A549 (cell line): ENCODE measurements around the gene MAP2K1. TPM values are rescaled to one million over a fixed set of nuclear protein-coding genes. Genes with fewer than 3 reads are reported as not detected.

Experiments used
- ATAC-seq, 2 experiments: fragments of 200-7000 bp in 1 of 2; fragments of >200 bp in 1 of 2; cut with Nextera tagmentation in 1 of 2; cut with Tn5 transposase in 1 of 2; 3 replicates each; pipeline versions ENCODE4 v1.8.0 to v1.9.1; 2018 to 2020; ENCODE audit warnings: mild to moderate bottlenecking in 1 of 2, moderate library complexity in 1 of 2
- CTCF ChIA-PET: fragments of 300-600 bp; sonication (Branson Sonifier 250); formaldehyde crosslinking; extraction: SDS; loops from one replicate; lab custom pipeline; 2021; ENCODE audit warnings: antibody characterized with exemption, inconsistent platforms; lab: Yijun Ruan, JAX
- POLR2A ChIA-PET: fragments of 350-600 bp; formaldehyde crosslinking; extraction: SDS; loops from one replicate; lab custom pipeline; 2021; ENCODE audit warnings: antibody characterized with exemption, inconsistent platforms; lab: Yijun Ruan, JAX
- DNase-seq, 2 experiments: peaks; one replicate each; pipeline versions ENCODE4 v3.0.0 to v3.0.0-alpha.2; 2011 to 2016; ENCODE audit warnings: low read depth in 1 of 2, low spot score in 1 of 2
- FAIRE-seq: peaks from 2 replicates; lab custom pipeline; 2011; peaks lifted over from hg19 to GRCh38; lab: Jason Lieb, UNC
- H3K27ac ChIP-seq, 2 experiments: fragments of >200 bp; sonication (Bioruptor Twin); formaldehyde crosslinking; 3 replicates each; pipeline ENCODE4 v1.5.1; 2016 to 2017
- H3K4me1 ChIP-seq: fragments of >200 bp; sonication (Bioruptor Twin); formaldehyde crosslinking; 3 replicates; pipeline ENCODE4 v1.6.1; 2016
- H3K4me2 ChIP-seq: fragments of >200 bp; sonication (Bioruptor Twin); formaldehyde crosslinking; 3 replicates; pipeline ENCODE4 v1.6.1; 2016
- H3K4me3 ChIP-seq: fragments of >200 bp; sonication (Bioruptor Twin); formaldehyde crosslinking; 3 replicates; pipeline ENCODE4 v1.5.1; 2016
- H3K9me3 ChIP-seq: fragments of >200 bp; sonication (Bioruptor Twin); formaldehyde crosslinking; 3 replicates; pipeline ENCODE4 v1.6.1; 2016
- CBX8 ChIP-seq: fragments of 200-600 bp; sonication (generic); IDR thresholded peaks from 2 replicates; pipeline ENCODE4 v1.6.1; 2016
- CHD4 ChIP-seq: fragments of 200-600 bp; sonication (generic); IDR thresholded peaks from 2 replicates; pipeline ENCODE4 v1.6.1; 2016; ENCODE audit warnings: antibody characterized with exemption, mild to moderate bottlenecking, borderline replicate concordance
- EHF ChIP-seq: fragments of 250-450 bp; sonication (Bioruptor Pico); IDR thresholded peaks from 2 replicates; pipeline ENCODE4 v1.5.0; 2020; ENCODE audit warnings: mild to moderate bottlenecking
- EHMT2 ChIP-seq: fragments of 200-600 bp; sonication (generic); IDR thresholded peaks from 2 replicates; pipeline ENCODE4 v1.6.1; 2016; ENCODE audit warnings: antibody characterized with exemption, low read depth, mild to moderate bottlenecking, moderate library complexity
- ESRRA ChIP-seq: fragments of 150-350 bp; IDR thresholded peaks from 2 replicates; pipeline ENCODE4 v1.6.1; 2014; ENCODE audit warnings: mild to moderate bottlenecking, low read length, borderline replicate concordance
- FOSB ChIP-seq: fragments of 250-450 bp; sonication (Bioruptor Pico); IDR thresholded peaks from 2 replicates; pipeline ENCODE4 v1.5.0; 2020; ENCODE audit warnings: mild to moderate bottlenecking, moderate library complexity
- FOSL2 ChIP-seq, 2 experiments: fragments of 450-650 bp in 1 of 2; fragments of >200 bp in 1 of 2; sonication (Bioruptor Twin) in 1 of 2; formaldehyde crosslinking; IDR thresholded peaks; 2 replicates each; pipeline versions ENCODE4 v1.5.0 to v1.6.1; 2016 to 2020; ENCODE audit warnings: mild to moderate bottlenecking in 1 of 2, moderate library complexity in 1 of 2
- GATA3 ChIP-seq: IDR thresholded peaks from 2 replicates; pipeline ENCODE4 v1.6.1; 2012; ENCODE audit warnings: borderline replicate concordance
- HDAC2 ChIP-seq: fragments of 200-600 bp; sonication (generic); IDR thresholded peaks from 2 replicates; pipeline ENCODE4 v1.6.1; 2016
- HEYL ChIP-seq: fragments of 250-450 bp; sonication (Bioruptor Pico); IDR thresholded peaks from 2 replicates; pipeline ENCODE4 v1.8.0; 2021; ENCODE audit warnings: mild to moderate bottlenecking, moderate library complexity
- HOXA7 ChIP-seq: fragments of 250-450 bp; sonication (Bioruptor Pico); IDR thresholded peaks from 2 replicates; pipeline ENCODE4 v1.5.0; 2020; ENCODE audit warnings: mild to moderate bottlenecking, moderate library complexity
- HOXB13 ChIP-seq: fragments of 250-450 bp; sonication (Bioruptor Pico); IDR thresholded peaks from 2 replicates; pipeline ENCODE4 v1.5.0; 2020; ENCODE audit warnings: low read depth, mild to moderate bottlenecking, moderate library complexity
- JUN ChIP-seq, 2 experiments: fragments of >200 bp; sonication (Bioruptor Twin); formaldehyde crosslinking; IDR thresholded peaks; 2 replicates in 1 of 2; 3 replicates in 1 of 2; pipeline ENCODE4 v1.6.1; 2016 to 2017
- MAZ ChIP-seq: fragments of 150-350 bp; IDR thresholded peaks from 2 replicates; pipeline ENCODE4 v1.6.1; 2014; ENCODE audit warnings: antibody characterized with exemption, low read depth, low read length, borderline replicate concordance
- MYC ChIP-seq: IDR thresholded peaks from 2 replicates; pipeline ENCODE4 v1.6.1; 2012; ENCODE audit warnings: mild to moderate bottlenecking, inconsistent platforms, low read length, improper control_type of control experiment, borderline replicate concordance
- NFE2L2 ChIP-seq: fragments of 150-350 bp; conservative IDR thresholded peaks from 2 replicates; pipeline ENCODE4 v1.6.1; 2014; ENCODE audit warnings: low read length
- POLR2AphosphoS2 ChIP-seq: conservative IDR thresholded peaks from 2 replicates; pipeline ENCODE4 v1.6.1; 2012; ENCODE audit warnings: low read length, improper control_type of control experiment, inconsistent platforms
- RAD21 ChIP-seq, 2 experiments: fragments of >200 bp in 1 of 2; sonication (Bioruptor Twin) in 1 of 2; formaldehyde crosslinking in 1 of 2; IDR thresholded peaks in 1 of 2; conservative IDR thresholded peaks in 1 of 2; 2 replicates in 1 of 2; 3 replicates in 1 of 2; pipeline ENCODE4 v1.6.1; 2012 to 2018; ENCODE audit warnings: inconsistent platforms in 1 of 2
- RARB ChIP-seq: fragments of 250-450 bp; sonication (Bioruptor Pico); IDR thresholded peaks from 2 replicates; pipeline ENCODE4 v1.8.0; 2021; ENCODE audit warnings: mild to moderate bottlenecking, moderate library complexity
- SMC3 ChIP-seq: fragments of >200 bp; sonication (Bioruptor Twin); formaldehyde crosslinking; IDR thresholded peaks from 3 replicates; pipeline ENCODE4 v1.6.1; 2018; ENCODE audit warnings: inconsistent platforms
- SREBF2 ChIP-seq: fragments of 450-650 bp; IDR thresholded peaks from 2 replicates; pipeline ENCODE4 v1.6.1; 2014; ENCODE audit warnings: mild to moderate bottlenecking, moderate library complexity
- TP53 ChIP-seq: fragments of 250-450 bp; sonication (Bioruptor Pico); IDR thresholded peaks from 2 replicates; pipeline ENCODE4 v1.5.0; 2021; ENCODE audit warnings: mild to moderate bottlenecking, moderate library complexity
- ZC3H11A ChIP-seq: fragments of 450-650 bp; IDR thresholded peaks from 2 replicates; pipeline ENCODE4 v1.6.1; 2014; ENCODE audit warnings: antibody characterized with exemption, mild to moderate bottlenecking
- ZFP36 ChIP-seq: fragments of 450-650 bp; IDR thresholded peaks from 2 replicates; pipeline ENCODE4 v1.6.1; 2014; ENCODE audit warnings: borderline replicate concordance; ENCODE audit not compliant: partially characterized antibody
- ZSCAN20 ChIP-seq: fragments of 250-450 bp; sonication (Bioruptor Pico); IDR thresholded peaks from 2 replicates; pipeline ENCODE4 v1.8.0; 2022; ENCODE audit warnings: mild to moderate bottlenecking, moderate library complexity
- WGBS: methylation state at CpG from one replicate; pipeline ENCODE4 v1.1.6; 2017; ENCODE audit errors: missing lambda C conversion rate; 5-methylcytosine and 5-hydroxymethylcytosine counted together
- polyA plus RNA-seq, 4 experiments: library from polyadenylated mRNA; depleted of rRNA in 3 of 4; stranded (reverse); fragments of >200 nt; fragmentation: RNase III in 1 of 4; extraction: RNeasy Plus Mini Kit Qiagen cat#74134 plus additional on column Dnase treatment in 1 of 4; gene quantifications; 2 replicates in 3 of 4; 3 replicates in 1 of 4; pipeline ENCODE4 v1.2.3, GENCODE V29; 2011 to 2017
- TF ChIP-seq, protein P1 (sequence below): fragments of >200 bp; sonication (Bioruptor Twin); formaldehyde crosslinking; IDR thresholded peaks from 3 replicates; pipeline ENCODE4 v1.5.1; 2016
- TF ChIP-seq, protein P2 (sequence below): fragments of 200-600 bp; sonication (generic); IDR thresholded peaks from 2 replicates; pipeline ENCODE4 v1.6.1; 2016; ENCODE audit warnings: antibody characterized with exemption, mild to moderate bottlenecking, moderate library complexity
- TF ChIP-seq, protein P3 (sequence below): fragments of 250-450 bp; sonication (Bioruptor Pico); IDR thresholded peaks from 2 replicates; pipeline ENCODE4 v1.5.0; 2021; ENCODE audit warnings: mild to moderate bottlenecking, moderate library complexity, borderline replicate concordance
- TF ChIP-seq, protein P4 (sequence below): fragments of 250-450 bp; sonication (Bioruptor Pico); IDR thresholded peaks from 2 replicates; pipeline ENCODE4 v1.5.0; 2020; ENCODE audit warnings: low read depth, mild to moderate bottlenecking, moderate library complexity

The MAP2K1 gene
- polyA plus RNA-seq, 2 of the 4 experiments (the other 2 are of a cell fraction): 30.3 to 41.9 TPM

DNA sequence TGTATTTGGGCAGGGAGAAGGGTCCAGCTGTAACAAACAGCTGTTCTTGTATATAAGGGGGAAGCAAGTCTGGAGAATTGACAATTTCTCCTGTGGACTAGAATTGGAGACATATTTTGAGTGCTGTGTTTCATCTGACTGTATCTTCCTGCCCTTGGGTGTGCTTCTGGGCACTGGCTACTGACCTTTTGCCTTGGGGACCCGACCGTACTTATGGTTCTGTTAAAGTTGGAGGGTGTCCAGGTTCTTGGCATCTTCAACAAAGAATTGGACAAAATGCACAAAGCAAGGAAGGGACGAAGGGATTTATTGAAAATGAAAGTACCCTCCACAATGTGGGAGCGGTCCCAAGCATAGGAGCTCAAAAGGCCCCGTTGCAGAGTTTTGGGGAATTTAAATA lies 31.0 kb downstream of the MAP2K1 start (continued):
- TF ChIP-seq, protein P1, sequence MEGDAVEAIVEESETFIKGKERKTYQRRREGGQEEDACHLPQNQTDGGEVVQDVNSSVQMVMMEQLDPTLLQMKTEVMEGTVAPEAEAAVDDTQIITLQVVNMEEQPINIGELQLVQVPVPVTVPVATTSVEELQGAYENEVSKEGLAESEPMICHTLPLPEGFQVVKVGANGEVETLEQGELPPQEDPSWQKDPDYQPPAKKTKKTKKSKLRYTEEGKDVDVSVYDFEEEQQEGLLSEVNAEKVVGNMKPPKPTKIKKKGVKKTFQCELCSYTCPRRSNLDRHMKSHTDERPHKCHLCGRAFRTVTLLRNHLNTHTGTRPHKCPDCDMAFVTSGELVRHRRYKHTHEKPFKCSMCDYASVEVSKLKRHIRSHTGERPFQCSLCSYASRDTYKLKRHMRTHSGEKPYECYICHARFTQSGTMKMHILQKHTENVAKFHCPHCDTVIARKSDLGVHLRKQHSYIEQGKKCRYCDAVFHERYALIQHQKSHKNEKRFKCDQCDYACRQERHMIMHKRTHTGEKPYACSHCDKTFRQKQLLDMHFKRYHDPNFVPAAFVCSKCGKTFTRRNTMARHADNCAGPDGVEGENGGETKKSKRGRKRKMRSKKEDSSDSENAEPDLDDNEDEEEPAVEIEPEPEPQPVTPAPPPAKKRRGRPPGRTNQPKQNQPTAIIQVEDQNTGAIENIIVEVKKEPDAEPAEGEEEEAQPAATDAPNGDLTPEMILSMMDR: no peak

DNA sequence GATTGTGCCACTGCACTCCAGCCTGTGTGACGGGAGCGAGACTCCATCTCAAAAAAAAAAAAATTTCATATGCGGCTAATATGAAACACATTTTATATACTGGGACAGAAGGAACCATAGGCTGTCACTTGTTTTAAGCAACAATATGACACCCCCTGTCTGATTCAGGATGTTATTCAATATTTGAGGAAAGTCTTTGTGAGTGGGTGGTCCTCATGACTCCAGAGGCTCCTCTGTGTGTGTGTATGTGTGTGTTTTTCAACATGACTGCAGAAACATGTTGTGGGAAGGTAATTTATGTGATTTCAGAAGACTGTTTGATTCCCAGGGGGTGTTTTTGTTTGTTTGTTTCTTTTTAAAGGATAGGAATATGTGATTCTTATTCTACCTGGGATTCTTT lies 32.8 kb downstream of the MAP2K1 start:
- WGBS: 97% methylated on average over 3 of the region's 3 CpGs
- FAIRE-seq (no peak), DNase-seq (no peak), ATAC-seq (no peak)
- Histone ChIP-seq H3K4me1 (no peaks in the 10 kb centered on the region), H3K4me3 (no peak overlapping the region), H3K9me3 (no peaks in the 10 kb centered on the region; the same call in 2 of the 3 replicates), H3K4me2 (no peak overlapping the region), H3K27ac (no peak overlapping the region)
- POLR2A ChIA-PET: no interaction called here
- TF ChIP-seq FOSL2 (IDR thresholded peaks at IDR 0.05): no peak
- TF ChIP-seq FOSL2 (CRISPR knock-in tag; IDR thresholded peaks at IDR 0.05): no peak
- TF ChIP-seq, protein P2, sequence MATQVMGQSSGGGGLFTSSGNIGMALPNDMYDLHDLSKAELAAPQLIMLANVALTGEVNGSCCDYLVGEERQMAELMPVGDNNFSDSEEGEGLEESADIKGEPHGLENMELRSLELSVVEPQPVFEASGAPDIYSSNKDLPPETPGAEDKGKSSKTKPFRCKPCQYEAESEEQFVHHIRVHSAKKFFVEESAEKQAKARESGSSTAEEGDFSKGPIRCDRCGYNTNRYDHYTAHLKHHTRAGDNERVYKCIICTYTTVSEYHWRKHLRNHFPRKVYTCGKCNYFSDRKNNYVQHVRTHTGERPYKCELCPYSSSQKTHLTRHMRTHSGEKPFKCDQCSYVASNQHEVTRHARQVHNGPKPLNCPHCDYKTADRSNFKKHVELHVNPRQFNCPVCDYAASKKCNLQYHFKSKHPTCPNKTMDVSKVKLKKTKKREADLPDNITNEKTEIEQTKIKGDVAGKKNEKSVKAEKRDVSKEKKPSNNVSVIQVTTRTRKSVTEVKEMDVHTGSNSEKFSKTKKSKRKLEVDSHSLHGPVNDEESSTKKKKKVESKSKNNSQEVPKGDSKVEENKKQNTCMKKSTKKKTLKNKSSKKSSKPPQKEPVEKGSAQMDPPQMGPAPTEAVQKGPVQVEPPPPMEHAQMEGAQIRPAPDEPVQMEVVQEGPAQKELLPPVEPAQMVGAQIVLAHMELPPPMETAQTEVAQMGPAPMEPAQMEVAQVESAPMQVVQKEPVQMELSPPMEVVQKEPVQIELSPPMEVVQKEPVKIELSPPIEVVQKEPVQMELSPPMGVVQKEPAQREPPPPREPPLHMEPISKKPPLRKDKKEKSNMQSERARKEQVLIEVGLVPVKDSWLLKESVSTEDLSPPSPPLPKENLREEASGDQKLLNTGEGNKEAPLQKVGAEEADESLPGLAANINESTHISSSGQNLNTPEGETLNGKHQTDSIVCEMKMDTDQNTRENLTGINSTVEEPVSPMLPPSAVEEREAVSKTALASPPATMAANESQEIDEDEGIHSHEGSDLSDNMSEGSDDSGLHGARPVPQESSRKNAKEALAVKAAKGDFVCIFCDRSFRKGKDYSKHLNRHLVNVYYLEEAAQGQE: no peak
- TF ChIP-seq ZC3H11A: no peak
- TF ChIP-seq ZSCAN20 (CRISPR knock-in tag): no peak
- no peak for TF ChIP-seq CBX8
- no peak for TF ChIP-seq MYC
- no peak for TF ChIP-seq HEYL
- no peak for TF ChIP-seq SREBF2
- TF ChIP-seq, protein P3, sequence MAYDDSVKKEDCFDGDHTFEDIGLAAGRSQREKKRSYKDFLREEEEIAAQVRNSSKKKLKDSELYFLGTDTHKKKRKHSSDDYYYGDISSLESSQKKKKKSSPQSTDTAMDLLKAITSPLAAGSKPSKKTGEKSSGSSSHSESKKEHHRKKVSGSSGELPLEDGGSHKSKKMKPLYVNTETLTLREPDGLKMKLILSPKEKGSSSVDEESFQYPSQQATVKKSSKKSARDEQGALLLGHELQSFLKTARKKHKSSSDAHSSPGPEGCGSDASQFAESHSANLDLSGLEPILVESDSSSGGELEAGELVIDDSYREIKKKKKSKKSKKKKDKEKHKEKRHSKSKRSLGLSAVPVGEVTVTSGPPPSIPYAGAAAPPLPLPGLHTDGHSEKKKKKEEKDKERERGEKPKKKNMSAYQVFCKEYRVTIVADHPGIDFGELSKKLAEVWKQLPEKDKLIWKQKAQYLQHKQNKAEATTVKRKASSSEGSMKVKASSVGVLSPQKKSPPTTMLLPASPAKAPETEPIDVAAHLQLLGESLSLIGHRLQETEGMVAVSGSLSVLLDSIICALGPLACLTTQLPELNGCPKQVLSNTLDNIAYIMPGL: no peak
- no peak for TF ChIP-seq HOXA7 (CRISPR knock-in tag)
- no peak for TF ChIP-seq TP53 (CRISPR knock-in tag)
- no peak for TF ChIP-seq EHF (CRISPR knock-in tag)
- TF ChIP-seq CHD4: no peak
- no peak for TF ChIP-seq HDAC2
- no peak for TF ChIP-seq JUN (IDR thresholded peaks at IDR 0.05)
- no peak for TF ChIP-seq ESRRA
- CTCF ChIA-PET: interaction anchor here (1.0 kb wide), 1 partner anchor 10 kb away, joined by 3 read pairs; no protein-coding TSS in a partner anchor

DNA sequence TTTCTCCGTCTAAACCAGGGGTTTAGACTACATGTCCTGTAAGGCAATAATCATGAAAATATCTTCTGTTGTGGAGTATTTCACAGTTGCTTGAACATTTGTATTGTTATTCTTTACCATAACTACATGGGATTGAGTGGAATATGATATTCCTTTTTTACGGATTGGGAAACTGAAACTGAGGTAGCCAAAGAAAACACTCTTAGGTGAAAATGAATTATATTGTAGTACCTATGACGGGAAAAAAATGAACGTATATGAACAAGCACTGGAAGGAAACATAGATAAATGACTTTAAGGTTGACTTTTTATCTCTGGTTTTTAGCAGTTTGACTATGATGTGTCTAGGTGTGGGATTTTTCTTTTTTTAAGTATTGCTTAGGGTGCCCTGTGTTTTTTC lies 35.6 kb downstream of the MAP2K1 start:
- Histone ChIP-seq H3K4me3 (no peak overlapping the region), H3K4me2 (no peak overlapping the region)
- no peak for TF ChIP-seq HOXA7 (CRISPR knock-in tag)
- no peak for TF ChIP-seq GATA3
- TF ChIP-seq MAZ: no peak
- no peak for TF ChIP-seq FOSB (CRISPR knock-in tag)
- no peak for TF ChIP-seq EHMT2
- TF ChIP-seq SMC3: no peak
- no peak for TF ChIP-seq RARB (CRISPR knock-in tag)
- TF ChIP-seq POLR2AphosphoS2: no peak
- TF ChIP-seq SREBF2: no peak
- no peak for TF ChIP-seq CHD4
- TF ChIP-seq ESRRA: no peak
- TF ChIP-seq, protein P4, sequence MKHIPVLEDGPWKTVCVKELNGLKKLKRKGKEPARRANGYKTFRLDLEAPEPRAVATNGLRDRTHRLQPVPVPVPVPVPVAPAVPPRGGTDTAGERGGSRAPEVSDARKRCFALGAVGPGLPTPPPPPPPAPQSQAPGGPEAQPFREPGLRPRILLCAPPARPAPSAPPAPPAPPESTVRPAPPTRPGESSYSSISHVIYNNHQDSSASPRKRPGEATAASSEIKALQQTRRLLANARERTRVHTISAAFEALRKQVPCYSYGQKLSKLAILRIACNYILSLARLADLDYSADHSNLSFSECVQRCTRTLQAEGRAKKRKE: no peak
- no peak for TF ChIP-seq ZFP36
- TF ChIP-seq HOXB13: no peak
- TF ChIP-seq RAD21 (conservative IDR thresholded peaks at IDR 0.05 in 1 of 2, IDR thresholded peaks at IDR 0.05 in 1 of 2): no peak
- no peak for TF ChIP-seq NFE2L2
- TF ChIP-seq, all 56 proteins: peak for 0
- ChIA-PET POLR2A (no interaction called here), CTCF (interaction anchor here (0.8 to 1.4 kb wide), 2 partner anchors 14 to 22 kb away, joined by 3 read pairs; no protein-coding TSS in a partner anchor)
- no peak for DNase-seq
- Histone ChIP-seq H3K27ac (no peak overlapping the region), H3K9me3 (no peaks in the 10 kb centered on the region), H3K4me1 (no peaks in the 10 kb centered on the region)
- no peak for ATAC-seq
- 91% methylated on average over 4 of the region's 4 CpGs for WGBS
- FAIRE-seq: no peak
